IMR-90 (cell line): ENCODE measurements around the gene TGFA. TPM values are rescaled to one million over a fixed set of nuclear protein-coding genes. Genes with fewer than 3 reads are reported as not detected.

Experiments
- ATAC-seq: fragments of 200-7000 bp; cut with Tn5 transposase; 2 replicates; pipeline ENCODE4 v1.9.1; 2020; ENCODE audit warnings: low read depth, mild to moderate bottlenecking, moderate library complexity
- Bru-seq: library from RNA; stranded (reverse); fragments of 400-500 nt; gene quantifications from one replicate; lab custom pipeline; 2021; lab: Mats Ljungman, UMichigan
- BruChase-seq, 2 experiments: library from RNA; stranded (reverse); fragments of 400-500 nt; gene quantifications; one replicate each; lab custom pipeline; 2021; lab: Mats Ljungman, UMichigan
- BruUV-seq: library from RNA; stranded (reverse); fragments of 400-500 nt; replicated peaks from 2 replicates; lab custom pipeline; 2021; lab: Mats Ljungman, UMichigan
- CTCF ChIA-PET: fragments of 300-600 bp; formaldehyde crosslinking; extraction: SDS; loops from one replicate; lab custom pipeline; 2021; ENCODE audit warnings: antibody characterized with exemption; lab: Yijun Ruan, JAX
- POLR2A ChIA-PET: fragments of 300-600 bp; sonication (Branson Sonifier 250); formaldehyde crosslinking; loops from one replicate; lab custom pipeline; 2022; ENCODE audit warnings: antibody characterized with exemption; ENCODE audit not compliant: unreplicated experiment; lab: Charles Lee
- DNase-seq: peaks from one replicate; pipeline ENCODE4 v3.0.0; 2013
- H2AFZ ChIP-seq: replicated peaks from 2 replicates; pipeline ENCODE3; 2013; ENCODE audit warnings: low read length, mild to moderate bottlenecking; ENCODE audit not compliant: poor library complexity
- H2AK5ac ChIP-seq: 2 replicates; pipeline ENCODE4 v1.6.1; 2013; ENCODE audit warnings: low read depth, low read length, inconsistent platforms
- H2AK9ac ChIP-seq: replicated peaks from 2 replicates; pipeline ENCODE3; 2013; ENCODE audit warnings: mild to moderate bottlenecking, low read depth, low read length, moderate library complexity; ENCODE audit not compliant: poor library complexity
- H2BK120ac ChIP-seq: 2 replicates; pipeline ENCODE4 v1.6.1; 2013; ENCODE audit warnings: low read depth, low read length, inconsistent platforms
- H2BK15ac ChIP-seq: 3 replicates; pipeline ENCODE4 v1.6.1; 2013; ENCODE audit warnings: low read depth, low read length, inconsistent platforms
- H2BK20ac ChIP-seq: 2 replicates; pipeline ENCODE4 v1.6.1; 2013; ENCODE audit warnings: low read depth, mild to moderate bottlenecking, inconsistent platforms, low read length, moderate library complexity
- H2BK5ac ChIP-seq: 2 replicates; pipeline ENCODE4 v1.6.1; 2013; ENCODE audit warnings: mild to moderate bottlenecking, low read depth, low read length, inconsistent platforms; ENCODE audit not compliant: poor library complexity, severe bottlenecking
- H3K14ac ChIP-seq: replicated peaks from 2 replicates; pipeline ENCODE4 v1.6.1; 2013; ENCODE audit warnings: low read depth, low read length, inconsistent platforms
- H3K18ac ChIP-seq: 2 replicates; pipeline ENCODE4 v1.6.1; 2013; ENCODE audit warnings: low read depth, low read length, control low read depth
- H3K23ac ChIP-seq: 2 replicates; pipeline ENCODE4 v1.6.1; 2013; ENCODE audit warnings: low read depth, low read length, inconsistent platforms
- H3K27ac ChIP-seq: 2 replicates; pipeline ENCODE4 v1.5.1; 2013; ENCODE audit warnings: mild to moderate bottlenecking, control low read depth, low read length; ENCODE audit not compliant: insufficient read depth
- H3K27me3 ChIP-seq: 2 replicates; pipeline ENCODE4 v1.6.1; 2013; ENCODE audit warnings: low read length; ENCODE audit not compliant: control insufficient read depth, insufficient read depth
- H3K36me3 ChIP-seq: 2 replicates; pipeline ENCODE4 v1.6.1; 2013; ENCODE audit warnings: low read length, mixed read lengths; ENCODE audit not compliant: control insufficient read depth, insufficient read depth
- H3K4ac ChIP-seq: 2 replicates; pipeline ENCODE4 v1.6.1; 2013; ENCODE audit warnings: low read depth, low read length, inconsistent platforms
- H3K4me1 ChIP-seq: 2 replicates; pipeline ENCODE4 v1.6.1; 2013; ENCODE audit warnings: low read length, mixed read lengths; ENCODE audit not compliant: control insufficient read depth, insufficient read depth
- H3K4me2 ChIP-seq: 2 replicates; pipeline ENCODE4 v1.6.1; 2013; ENCODE audit warnings: low read depth, mild to moderate bottlenecking, control low read depth, low read length, moderate library complexity
- H3K4me3 ChIP-seq: 2 replicates; pipeline ENCODE4 v1.5.1; 2013; ENCODE audit warnings: low read depth, mild to moderate bottlenecking, control low read depth, low read length, moderate library complexity; ENCODE audit not compliant: insufficient read depth
- H3K56ac ChIP-seq: 2 replicates; pipeline ENCODE4 v1.6.1; 2013; ENCODE audit warnings: low read length, inconsistent platforms; ENCODE audit not compliant: insufficient read depth; ENCODE audit errors: extremely low read depth
- H3K79me1 ChIP-seq, 2 experiments: 2 replicates each; pipeline ENCODE4 v1.6.1; 2013; ENCODE audit warnings: low read length in 2 of 2, inconsistent platforms in 1 of 2, low read depth in 1 of 2
- H3K9ac ChIP-seq: 2 replicates; pipeline ENCODE4 v1.6.1; 2013; ENCODE audit warnings: low read depth, low read length, control low read depth
- H3K9me1 ChIP-seq: 2 replicates; pipeline ENCODE4 v1.6.1; 2013; ENCODE audit warnings: low read length, inconsistent platforms; ENCODE audit not compliant: insufficient read depth
- H3K9me3 ChIP-seq: 2 replicates; pipeline ENCODE4 v1.6.1; 2013; ENCODE audit warnings: low read length; ENCODE audit not compliant: control insufficient read depth, insufficient read depth
- H4K20me1 ChIP-seq: 2 replicates; pipeline ENCODE4 v1.6.1; 2013; ENCODE audit warnings: low read length, inconsistent platforms; ENCODE audit not compliant: insufficient read depth
- H4K5ac ChIP-seq: 2 replicates; pipeline ENCODE4 v1.6.1; 2013; ENCODE audit warnings: mild to moderate bottlenecking, low read depth, low read length, control low read depth
- H4K8ac ChIP-seq, 2 experiments: 2 replicates each; pipeline ENCODE4 v1.6.1; 2013; ENCODE audit warnings: low read depth in 2 of 2, low read length in 2 of 2, control low read depth in 1 of 2, inconsistent platforms in 1 of 2
- H4K91ac ChIP-seq: 2 replicates; pipeline ENCODE4 v1.6.1; 2013; ENCODE audit warnings: low read depth, low read length, inconsistent platforms; ENCODE audit not compliant: insufficient read depth
- CEBPB ChIP-seq: IDR thresholded peaks from 2 replicates; pipeline ENCODE4 v1.6.1; 2012; ENCODE audit warnings: low read depth, low read length, improper control_type of control experiment
- WGBS, 2 experiments: methylation state at CpG; one replicate each; pipeline versions ENCODE4 v1.1.5 to v1.1.7; 2013; ENCODE audit warnings: missing lambda C conversion rate in 2 of 2; ENCODE audit not compliant: insufficient read length in 1 of 2; ENCODE audit errors: extremely low coverage in 2 of 2; 5-methylcytosine and 5-hydroxymethylcytosine counted together
- dilution Hi-C: fragments of 300-500 bp; cut with HindIII; formaldehyde crosslinking; loops from one replicate; pipeline ENCODE4 v1.14.3; 2018; ENCODE audit warnings: low sequenced_read_pairs; ENCODE audit not compliant: unreplicated experiment
- in situ Hi-C: fragments of 300-500 bp; cut with MboI; formaldehyde crosslinking; loops from 3 replicates; pipeline ENCODE4 v1.14.3; 2019; ENCODE audit warnings: low sequenced_read_pairs, inconsistent platforms, mixed read lengths
- intact Hi-C: fragments of 100-400 bp; cut with micrococcal nuclease; formaldehyde crosslinking; loops from 2 replicates; pipeline ENCODE4 v1.10.0; 2022
- long read RNA-seq: library from polyadenylated mRNA; unstranded; transcript quantifications from one replicate; pipeline ENCODE4 v2.0.0, GENCODE V29; 2021; ENCODE audit not compliant: unreplicated experiment
- polyA plus RNA-seq, 3 experiments: library from polyadenylated mRNA; depleted of rRNA; stranded (reverse); fragments of >200 nt; gene quantifications; 2 replicates each; pipeline ENCODE4 v1.2.3, GENCODE V29; 2012; ENCODE audit warnings: low replicate concordance in 1 of 3
- total RNA-seq: library from RNA; depleted of rRNA; stranded (reverse); fragments of >200 nt; gene quantifications from 2 replicates; pipeline ENCODE4 v1.2.3, GENCODE V29; 2012; rRNA removed
- TF ChIP-seq, protein P1 (sequence below): conservative IDR thresholded peaks from 2 replicates; pipeline ENCODE4 v1.5.1; 2012; ENCODE audit warnings: mild to moderate bottlenecking, low read depth, low read length, improper control_type of control experiment

The TGFA gene
- total RNA-seq (not detected in 2 replicates), polyA plus RNA-seq (2012; rRNA removed) (not detected in 2 replicates), Bru-seq, nascent RNA (percentile 15 among the genes with signal in this experiment), BruChase-seq, experiment 1, labeled RNA remaining after a 6-hour chase (percentile 14 among the genes with signal in this experiment), BruChase-seq, experiment 2, labeled RNA remaining after a 2-hour chase (percentile 13 among the genes with signal in this experiment)
- 0.05 TPM in 1 of 2 replicates, not detected in the other for polyA plus RNA-seq (2012; cell fraction: cytosol; rRNA removed)
- not detected in 2 replicates for polyA plus RNA-seq (2012; cell fraction: nucleus; rRNA removed; ENCODE audit: low replicate concordance)
- long read RNA-seq: 0 reads

GRCh38 chr2:70553584-70554337 is at the start of gene TGFA:
TGFA (minus strand) TSS chr2:70553826; CDS start chr2:70553767, 59 bp downstream.
- H3K9ac ChIP-seq: no peak within 1 kb of the TSS
- peak; percentile 94 for ATAC-seq
- CTCF ChIA-PET: no interaction called here

More at GRCh38 chr2:70553584-70554337, at the start of gene TGFA:
- Histone ChIP-seq H3K9me1 (no peaks in the 10 kb centered on the region), H3K4ac (no peak within 1 kb of the TSS), H2BK120ac (no peak within 1 kb of the TSS), H3K9me3 (no peaks in the 10 kb centered on the region), H3K4me2 (peak within 1 kb of the TSS; percentile 79), H4K20me1 (no peaks in the 10 kb centered on the region), H2BK20ac (no peak within 1 kb of the TSS), H4K91ac (no peak within 1 kb of the TSS), H2BK5ac (no peak within 1 kb of the TSS), H3K56ac (no peak within 1 kb of the TSS), H2AK9ac (no peak within 1 kb of the TSS), H2BK15ac (no peak within 1 kb of the TSS), H3K4me3 (peak within 1 kb of the TSS; percentile 40), H2AFZ (peak within 1 kb of the TSS; percentile 84), H3K23ac (no peak within 1 kb of the TSS), H3K79me1 (no peaks in the 10 kb centered on the region), H4K8ac (no peak within 1 kb of the TSS), H3K4me1 (0 out of 2 replicates have a peak, but pooled peaks cover 3% of the 10 kb centered on the region), H3K27me3 (peaks cover 53% of the 10 kb centered on the region), H3K36me3 (no peaks in the 10 kb centered on the region), H3K14ac (no peak within 1 kb of the TSS), H2AK5ac (no peak within 1 kb of the TSS), H3K27ac (no peak within 1 kb of the TSS), H3K18ac (no peak within 1 kb of the TSS), H4K5ac (no peak within 1 kb of the TSS)
- WGBS, 2 experiments: 5% methylated on average over 12 of the region's 88 CpGs; no CpG with 5 or more reads in 1 of the 2 experiments
- no TSS peak for BruUV-seq
- DNase-seq: no peak
- dilution Hi-C loops (no loop called here), intact Hi-C loops (no loop called here), in situ Hi-C loops (no loop called here)
- POLR2A ChIA-PET: no interaction called here
- TF ChIP-seq, protein P1, sequence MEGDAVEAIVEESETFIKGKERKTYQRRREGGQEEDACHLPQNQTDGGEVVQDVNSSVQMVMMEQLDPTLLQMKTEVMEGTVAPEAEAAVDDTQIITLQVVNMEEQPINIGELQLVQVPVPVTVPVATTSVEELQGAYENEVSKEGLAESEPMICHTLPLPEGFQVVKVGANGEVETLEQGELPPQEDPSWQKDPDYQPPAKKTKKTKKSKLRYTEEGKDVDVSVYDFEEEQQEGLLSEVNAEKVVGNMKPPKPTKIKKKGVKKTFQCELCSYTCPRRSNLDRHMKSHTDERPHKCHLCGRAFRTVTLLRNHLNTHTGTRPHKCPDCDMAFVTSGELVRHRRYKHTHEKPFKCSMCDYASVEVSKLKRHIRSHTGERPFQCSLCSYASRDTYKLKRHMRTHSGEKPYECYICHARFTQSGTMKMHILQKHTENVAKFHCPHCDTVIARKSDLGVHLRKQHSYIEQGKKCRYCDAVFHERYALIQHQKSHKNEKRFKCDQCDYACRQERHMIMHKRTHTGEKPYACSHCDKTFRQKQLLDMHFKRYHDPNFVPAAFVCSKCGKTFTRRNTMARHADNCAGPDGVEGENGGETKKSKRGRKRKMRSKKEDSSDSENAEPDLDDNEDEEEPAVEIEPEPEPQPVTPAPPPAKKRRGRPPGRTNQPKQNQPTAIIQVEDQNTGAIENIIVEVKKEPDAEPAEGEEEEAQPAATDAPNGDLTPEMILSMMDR: peak; percentile 52
- TF ChIP-seq CEBPB: no peak
